ENCODE results near the gene PRUNE1.

DNA sequence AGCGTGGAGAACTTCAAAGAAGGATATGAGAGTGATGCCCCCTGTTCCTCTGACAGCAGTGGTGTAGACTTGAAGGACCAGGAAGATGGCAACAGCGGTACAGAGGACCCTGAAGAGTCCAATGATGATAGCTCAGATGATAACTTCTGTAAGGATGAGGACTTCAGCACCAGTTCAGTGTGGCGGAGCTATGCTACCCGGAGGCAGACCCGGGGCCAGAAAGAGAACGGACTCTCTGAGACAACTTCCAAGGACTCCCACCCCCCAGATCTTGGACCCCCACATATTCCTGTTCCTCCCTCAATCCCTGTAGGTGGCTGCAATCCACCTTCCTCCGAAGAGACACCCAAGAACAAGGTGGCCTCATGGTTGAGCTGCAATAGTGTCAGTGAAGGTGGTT, 47.6 kb upstream of the PRUNE1 start:
- TF ChIP-seq RFX5 (IDR thresholded peaks at IDR 0.05) (no peak), RAD21 (conservative IDR thresholded peaks at IDR 0.05 in 1 of 2, IDR thresholded peaks at IDR 0.05 in 1 of 2) (no peak), MYC (IDR thresholded peaks at IDR 0.05; ENCODE audit: borderline replicate concordance, low read length) (no peak), KDM1A (IDR thresholded peaks at IDR 0.05; ENCODE audit: low read depth) (no peak), ATOH8 (CRISPR knock-in tag; IDR thresholded peaks at IDR 0.05; ENCODE audit: low read depth) (no peak), CHD4 (IDR thresholded peaks at IDR 0.05; ENCODE audit: borderline replicate concordance) (no peak), REST (IDR thresholded peaks at IDR 0.05) (no peak), POLR2A (IDR thresholded peaks at IDR 0.05; ENCODE audit: low read length) (no peak)
- TF ChIP-seq, protein P1, sequence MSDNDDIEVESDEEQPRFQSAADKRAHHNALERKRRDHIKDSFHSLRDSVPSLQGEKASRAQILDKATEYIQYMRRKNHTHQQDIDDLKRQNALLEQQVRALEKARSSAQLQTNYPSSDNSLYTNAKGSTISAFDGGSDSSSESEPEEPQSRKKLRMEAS (IDR thresholded peaks at IDR 0.05), result no peak
- TF ChIP-seq, protein P2, sequence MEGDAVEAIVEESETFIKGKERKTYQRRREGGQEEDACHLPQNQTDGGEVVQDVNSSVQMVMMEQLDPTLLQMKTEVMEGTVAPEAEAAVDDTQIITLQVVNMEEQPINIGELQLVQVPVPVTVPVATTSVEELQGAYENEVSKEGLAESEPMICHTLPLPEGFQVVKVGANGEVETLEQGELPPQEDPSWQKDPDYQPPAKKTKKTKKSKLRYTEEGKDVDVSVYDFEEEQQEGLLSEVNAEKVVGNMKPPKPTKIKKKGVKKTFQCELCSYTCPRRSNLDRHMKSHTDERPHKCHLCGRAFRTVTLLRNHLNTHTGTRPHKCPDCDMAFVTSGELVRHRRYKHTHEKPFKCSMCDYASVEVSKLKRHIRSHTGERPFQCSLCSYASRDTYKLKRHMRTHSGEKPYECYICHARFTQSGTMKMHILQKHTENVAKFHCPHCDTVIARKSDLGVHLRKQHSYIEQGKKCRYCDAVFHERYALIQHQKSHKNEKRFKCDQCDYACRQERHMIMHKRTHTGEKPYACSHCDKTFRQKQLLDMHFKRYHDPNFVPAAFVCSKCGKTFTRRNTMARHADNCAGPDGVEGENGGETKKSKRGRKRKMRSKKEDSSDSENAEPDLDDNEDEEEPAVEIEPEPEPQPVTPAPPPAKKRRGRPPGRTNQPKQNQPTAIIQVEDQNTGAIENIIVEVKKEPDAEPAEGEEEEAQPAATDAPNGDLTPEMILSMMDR (IDR thresholded peaks at IDR 0.05), result no peak
- TF ChIP-seq, protein P3, sequence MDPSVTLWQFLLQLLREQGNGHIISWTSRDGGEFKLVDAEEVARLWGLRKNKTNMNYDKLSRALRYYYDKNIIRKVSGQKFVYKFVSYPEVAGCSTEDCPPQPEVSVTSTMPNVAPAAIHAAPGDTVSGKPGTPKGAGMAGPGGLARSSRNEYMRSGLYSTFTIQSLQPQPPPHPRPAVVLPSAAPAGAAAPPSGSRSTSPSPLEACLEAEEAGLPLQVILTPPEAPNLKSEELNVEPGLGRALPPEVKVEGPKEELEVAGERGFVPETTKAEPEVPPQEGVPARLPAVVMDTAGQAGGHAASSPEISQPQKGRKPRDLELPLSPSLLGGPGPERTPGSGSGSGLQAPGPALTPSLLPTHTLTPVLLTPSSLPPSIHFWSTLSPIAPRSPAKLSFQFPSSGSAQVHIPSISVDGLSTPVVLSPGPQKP (IDR thresholded peaks at IDR 0.05; ENCODE audit: low read depth, low read length), result no peak
